ENCODE measurements around the gene LEFTY2. TPM values are rescaled to one million over a fixed set of nuclear protein-coding genes. Genes with fewer than 3 reads are reported as not detected.

The LEFTY2 gene
- polyA plus RNA-seq, 1 experiment = not detected

DNA sequence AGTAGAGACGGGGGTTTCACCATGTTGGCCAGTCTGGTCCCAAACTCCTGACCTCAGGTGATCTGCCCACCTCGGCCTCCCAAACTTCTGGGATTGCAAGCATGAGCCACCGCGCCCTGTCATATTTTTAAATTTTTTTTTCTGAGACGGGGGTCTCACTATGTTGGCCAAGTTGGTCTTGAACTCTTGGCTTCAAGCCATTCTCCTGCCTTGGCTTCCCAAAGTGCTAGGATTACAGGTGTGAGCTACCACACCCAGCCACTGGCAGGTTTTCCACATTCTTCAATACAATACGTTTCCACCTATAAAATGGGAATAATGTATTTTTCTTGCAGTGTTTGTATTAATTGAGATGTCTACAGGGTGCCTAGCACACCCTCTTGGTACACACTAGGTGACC lies 48.7 kb downstream of the LEFTY2 start:
- Histone ChIP-seq H3K27me3 (ENCODE audit: control insufficient read depth, insufficient read depth, low read length) (no peaks in the 10 kb centered on the region), H3K4me3 (ENCODE audit: low read depth, low read length) (no peak overlapping the region), H3K36me3 (ENCODE audit: control insufficient read depth, insufficient read depth, low read length) (no peaks in the 10 kb centered on the region)
- CTCF ChIA-PET = no interaction called here
- no peak for TF ChIP-seq CTCF (IDR thresholded peaks at IDR 0.05; ENCODE audit: insufficient read depth, low read depth, low read length)
- POLR2A ChIA-PET = no interaction called here
- no peak for DNase-seq (ENCODE audit: low read depth)

DNA sequence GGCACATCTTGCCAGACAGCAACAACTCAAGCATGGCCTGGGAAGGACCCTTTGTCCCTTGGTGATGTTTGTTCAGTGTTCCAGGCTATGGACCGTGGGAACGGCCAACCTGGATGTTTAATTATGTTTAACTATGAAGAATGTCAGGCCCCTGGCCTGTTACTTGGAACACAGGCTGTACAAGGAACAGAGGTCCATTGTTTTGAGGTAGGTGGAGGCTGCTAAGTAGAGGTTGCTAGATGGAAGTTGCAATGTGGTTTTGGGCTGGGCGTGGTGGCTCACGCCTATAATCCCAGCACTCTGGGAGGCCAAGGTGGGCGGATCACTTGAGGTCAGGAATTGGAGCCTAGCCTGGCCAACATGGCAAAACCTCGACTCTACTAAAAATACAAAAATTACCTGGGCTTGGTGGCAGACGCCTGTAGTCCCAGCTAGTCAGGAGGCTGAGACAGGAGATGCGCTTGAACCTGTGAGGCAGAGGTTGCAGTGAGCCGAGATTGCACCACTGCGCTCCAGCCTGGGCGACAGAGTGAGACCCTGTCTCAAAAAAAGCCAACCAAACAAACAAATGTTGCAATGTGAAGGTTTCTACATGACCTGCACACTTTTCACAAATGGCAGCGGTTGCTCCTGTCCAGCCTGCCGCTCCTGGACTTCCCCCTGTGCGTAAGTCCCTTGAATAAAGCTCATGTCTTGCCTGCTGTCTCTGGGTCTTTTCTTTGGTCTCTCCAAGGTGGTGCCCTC lies 49.6 kb downstream of the LEFTY2 start:
- no peak for TF ChIP-seq CTCF (IDR thresholded peaks at IDR 0.05; ENCODE audit: insufficient read depth, low read depth, low read length)
- Histone ChIP-seq H3K4me3 (ENCODE audit: low read depth, low read length) (no peak overlapping the region), H3K36me3 (ENCODE audit: control insufficient read depth, insufficient read depth, low read length) (no peaks in the 10 kb centered on the region), H3K27me3 (ENCODE audit: control insufficient read depth, insufficient read depth, low read length) (no peaks in the 10 kb centered on the region)
- POLR2A ChIA-PET = interaction anchor here (0.6 kb wide), 1 partner anchor 155 kb away, joined by 3 read pairs; no protein-coding TSS in a partner anchor
- CTCF ChIA-PET = no interaction called here
- no peak for DNase-seq (ENCODE audit: low read depth)

GRCh38 chr1:225890346-225891228 lies 50.4 kb downstream of the LEFTY2 start:
- Histone ChIP-seq H3K36me3 (ENCODE audit: control insufficient read depth, insufficient read depth, low read length) (no peaks in the 10 kb centered on the region), H3K27me3 (ENCODE audit: control insufficient read depth, insufficient read depth, low read length) (no peaks in the 10 kb centered on the region), H3K4me3 (ENCODE audit: low read depth, low read length) (no peak overlapping the region)
- POLR2A ChIA-PET = interaction anchor here (0.6 kb wide), 1 partner anchor 155 kb away, joined by 3 read pairs; no protein-coding TSS in a partner anchor
- CTCF ChIA-PET = interaction anchor here (0.7 to 1.8 kb wide), 4 partner anchors 21 to 416 kb away, joined by 3 to 6 read pairs (median 3); no protein-coding TSS in a partner anchor
- no peak for TF ChIP-seq CTCF (IDR thresholded peaks at IDR 0.05; ENCODE audit: insufficient read depth, low read depth, low read length)
- DNase-seq (ENCODE audit: low read depth) = no peak

GRCh38 chr1:225889743-225890142 lies 51.3 kb downstream of the LEFTY2 start:
- Histone ChIP-seq H3K36me3 (ENCODE audit: control insufficient read depth, insufficient read depth, low read length) (no peaks in the 10 kb centered on the region), H3K4me3 (ENCODE audit: low read depth, low read length) (no peak overlapping the region), H3K27me3 (ENCODE audit: control insufficient read depth, insufficient read depth, low read length) (no peaks in the 10 kb centered on the region)
- DNase-seq (ENCODE audit: low read depth) = no peak
- ChIA-PET POLR2A (no interaction called here), CTCF (interaction anchor here (0.9 to 1.8 kb wide), 5 partner anchors 22 to 416 kb away, joined by 3 to 6 read pairs (median 3); no protein-coding TSS in a partner anchor)
- TF ChIP-seq CTCF (IDR thresholded peaks at IDR 0.05; ENCODE audit: insufficient read depth, low read depth, low read length) = no peak

Data from BJ (cell line).